ENCODE measurements around the gene PKD1. TPM values are rescaled to one million over a fixed set of nuclear protein-coding genes. Genes with fewer than 3 reads are reported as not detected.

Gene PKD1
- total and polyA plus RNA-seq, 2 of the 13 experiments (the other 11 are each of a cell fraction or from before 2014, with no cell fraction given): 22.1 to 23.0 TPM

DNA sequence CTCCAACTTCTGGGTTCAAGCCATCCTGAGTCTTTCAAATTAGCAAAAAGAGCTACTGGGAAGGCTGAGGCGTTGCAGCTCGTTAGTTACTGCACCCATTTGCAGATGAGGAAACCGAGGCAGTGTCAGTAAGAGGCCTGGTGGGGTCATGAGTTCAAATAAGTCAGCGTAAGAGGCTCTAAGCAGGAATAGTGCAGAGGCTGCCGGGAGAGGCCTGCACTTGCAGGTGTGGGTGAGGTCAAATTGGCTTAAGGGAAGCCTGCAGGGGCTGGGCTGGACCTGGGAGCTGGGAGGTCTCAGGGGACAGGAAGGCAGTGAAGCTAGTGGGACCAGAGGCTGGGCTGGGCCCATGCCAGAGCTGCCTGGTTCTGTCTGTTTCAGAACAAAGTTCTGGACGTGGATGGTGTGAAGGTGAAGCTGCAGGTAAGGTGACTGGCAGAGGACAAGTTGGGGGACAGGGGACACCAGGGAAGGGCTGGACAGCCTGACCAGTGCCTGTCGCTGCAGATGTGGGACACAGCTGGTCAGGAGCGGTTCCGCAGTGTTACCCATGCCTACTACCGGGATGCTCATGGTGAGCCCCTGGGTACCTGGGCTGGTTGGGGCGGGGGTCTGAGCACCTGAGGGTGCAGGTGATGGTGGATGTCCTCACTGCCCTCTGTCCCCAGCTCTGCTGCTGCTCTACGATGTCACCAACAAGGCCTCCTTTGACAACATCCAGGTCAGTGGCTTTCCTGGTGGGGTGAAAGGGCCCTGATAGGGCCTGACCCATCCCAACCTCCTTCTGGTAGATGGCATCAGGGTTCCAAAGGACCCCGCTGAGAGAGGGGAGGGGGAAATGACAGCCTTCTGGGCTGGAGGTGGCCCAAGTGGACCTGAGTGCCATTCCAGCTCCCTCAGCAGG lies 15.7 kb upstream of the PKD1 start (continued):
- TF ChIP-seq, protein P1, sequence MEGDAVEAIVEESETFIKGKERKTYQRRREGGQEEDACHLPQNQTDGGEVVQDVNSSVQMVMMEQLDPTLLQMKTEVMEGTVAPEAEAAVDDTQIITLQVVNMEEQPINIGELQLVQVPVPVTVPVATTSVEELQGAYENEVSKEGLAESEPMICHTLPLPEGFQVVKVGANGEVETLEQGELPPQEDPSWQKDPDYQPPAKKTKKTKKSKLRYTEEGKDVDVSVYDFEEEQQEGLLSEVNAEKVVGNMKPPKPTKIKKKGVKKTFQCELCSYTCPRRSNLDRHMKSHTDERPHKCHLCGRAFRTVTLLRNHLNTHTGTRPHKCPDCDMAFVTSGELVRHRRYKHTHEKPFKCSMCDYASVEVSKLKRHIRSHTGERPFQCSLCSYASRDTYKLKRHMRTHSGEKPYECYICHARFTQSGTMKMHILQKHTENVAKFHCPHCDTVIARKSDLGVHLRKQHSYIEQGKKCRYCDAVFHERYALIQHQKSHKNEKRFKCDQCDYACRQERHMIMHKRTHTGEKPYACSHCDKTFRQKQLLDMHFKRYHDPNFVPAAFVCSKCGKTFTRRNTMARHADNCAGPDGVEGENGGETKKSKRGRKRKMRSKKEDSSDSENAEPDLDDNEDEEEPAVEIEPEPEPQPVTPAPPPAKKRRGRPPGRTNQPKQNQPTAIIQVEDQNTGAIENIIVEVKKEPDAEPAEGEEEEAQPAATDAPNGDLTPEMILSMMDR (CRISPR knock-in tag; IDR thresholded peaks at IDR 0.05): 0 out of 2 replicates have a peak, but pooled peaks have one; percentile 4
- TF ChIP-seq, protein P2, sequence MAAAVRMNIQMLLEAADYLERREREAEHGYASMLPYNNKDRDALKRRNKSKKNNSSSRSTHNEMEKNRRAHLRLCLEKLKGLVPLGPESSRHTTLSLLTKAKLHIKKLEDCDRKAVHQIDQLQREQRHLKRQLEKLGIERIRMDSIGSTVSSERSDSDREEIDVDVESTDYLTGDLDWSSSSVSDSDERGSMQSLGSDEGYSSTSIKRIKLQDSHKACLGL (CRISPR knock-in tag; IDR thresholded peaks at IDR 0.05): no peak
- no peak for TF ChIP-seq SMARCE1 (IDR thresholded peaks at IDR 0.05; ENCODE audit: borderline replicate concordance)
- no peak for TF ChIP-seq HNRNPH1 (optimal IDR thresholded peaks at IDR 0.05; ENCODE audit: low read depth, low read length)
- no peak for TF ChIP-seq EED (CRISPR knock-in tag; IDR thresholded peaks at IDR 0.05)
- TF ChIP-seq, protein P3, sequence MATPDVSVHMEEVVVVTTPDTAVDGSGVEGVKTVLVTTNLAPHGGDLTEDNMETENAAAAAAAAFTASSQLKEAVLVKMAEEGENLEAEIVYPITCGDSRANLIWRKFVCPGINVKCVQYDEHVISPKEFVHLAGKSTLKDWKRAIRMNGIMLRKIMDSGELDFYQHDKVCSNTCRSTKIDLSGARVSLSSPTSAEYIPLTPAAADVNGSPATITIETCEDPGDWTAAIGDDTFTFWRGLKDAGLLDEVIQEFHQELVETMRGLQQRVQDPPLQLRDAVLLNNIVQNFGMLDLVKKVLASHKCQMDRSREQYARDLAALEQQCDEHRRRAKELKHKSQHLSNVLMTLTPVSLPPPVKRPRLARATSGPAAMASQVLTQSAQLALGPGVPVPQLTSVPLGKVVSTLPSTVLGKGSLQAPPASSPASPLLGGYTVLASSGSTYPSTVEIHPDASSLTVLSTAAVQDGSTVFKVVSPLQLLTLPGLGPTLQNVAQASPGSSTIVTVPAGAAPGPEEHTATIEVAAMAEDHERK (CRISPR knock-in tag; IDR thresholded peaks at IDR 0.05; ENCODE audit: low read depth): no peak
- TF ChIP-seq ARHGAP35 (CRISPR knock-in tag; IDR thresholded peaks at IDR 0.05; ENCODE audit: borderline replicate concordance): no peak
- no peak for TF ChIP-seq GABPA (IDR thresholded peaks at IDR 0.05; ENCODE audit: low read depth, low read length)
- TF ChIP-seq GABPA (CRISPR knock-in tag; IDR thresholded peaks at IDR 0.05; ENCODE audit: low read depth): no peak
- TF ChIP-seq, protein P4, sequence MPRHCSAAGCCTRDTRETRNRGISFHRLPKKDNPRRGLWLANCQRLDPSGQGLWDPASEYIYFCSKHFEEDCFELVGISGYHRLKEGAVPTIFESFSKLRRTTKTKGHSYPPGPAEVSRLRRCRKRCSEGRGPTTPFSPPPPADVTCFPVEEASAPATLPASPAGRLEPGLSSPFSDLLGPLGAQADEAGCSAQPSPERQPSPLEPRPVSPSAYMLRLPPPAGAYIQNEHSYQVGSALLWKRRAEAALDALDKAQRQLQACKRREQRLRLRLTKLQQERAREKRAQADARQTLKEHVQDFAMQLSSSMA (CRISPR knock-in tag; IDR thresholded peaks at IDR 0.05): no peak
- TF ChIP-seq, protein P5, sequence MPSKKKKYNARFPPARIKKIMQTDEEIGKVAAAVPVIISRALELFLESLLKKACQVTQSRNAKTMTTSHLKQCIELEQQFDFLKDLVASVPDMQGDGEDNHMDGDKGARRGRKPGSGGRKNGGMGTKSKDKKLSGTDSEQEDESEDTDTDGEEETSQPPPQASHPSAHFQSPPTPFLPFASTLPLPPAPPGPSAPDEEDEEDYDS (CRISPR knock-in tag; IDR thresholded peaks at IDR 0.05): no peak
- TF ChIP-seq HNRNPL (IDR thresholded peaks at IDR 0.05; ENCODE audit: low read depth, low read length): peak; percentile 66; the same call in 1 of the 2 replicates
- TF ChIP-seq IKZF4 (CRISPR knock-in tag; IDR thresholded peaks at IDR 0.05; ENCODE audit: borderline replicate concordance, low read depth, not compliant biosample characterization): no peak
- TF ChIP-seq RFX5 (IDR thresholded peaks at IDR 0.05; ENCODE audit: low read depth, low read length): no peak
- TF ChIP-seq ZNF343 (CRISPR knock-in tag; IDR thresholded peaks at IDR 0.05): no peak
- no peak for TF ChIP-seq CREM (IDR thresholded peaks at IDR 0.05)
- TF ChIP-seq CREM (CRISPR knock-in tag; IDR thresholded peaks at IDR 0.05): no peak
- TF ChIP-seq ZSCAN12 (CRISPR knock-in tag; IDR thresholded peaks at IDR 0.05): no peak
- TF ChIP-seq, protein P6, sequence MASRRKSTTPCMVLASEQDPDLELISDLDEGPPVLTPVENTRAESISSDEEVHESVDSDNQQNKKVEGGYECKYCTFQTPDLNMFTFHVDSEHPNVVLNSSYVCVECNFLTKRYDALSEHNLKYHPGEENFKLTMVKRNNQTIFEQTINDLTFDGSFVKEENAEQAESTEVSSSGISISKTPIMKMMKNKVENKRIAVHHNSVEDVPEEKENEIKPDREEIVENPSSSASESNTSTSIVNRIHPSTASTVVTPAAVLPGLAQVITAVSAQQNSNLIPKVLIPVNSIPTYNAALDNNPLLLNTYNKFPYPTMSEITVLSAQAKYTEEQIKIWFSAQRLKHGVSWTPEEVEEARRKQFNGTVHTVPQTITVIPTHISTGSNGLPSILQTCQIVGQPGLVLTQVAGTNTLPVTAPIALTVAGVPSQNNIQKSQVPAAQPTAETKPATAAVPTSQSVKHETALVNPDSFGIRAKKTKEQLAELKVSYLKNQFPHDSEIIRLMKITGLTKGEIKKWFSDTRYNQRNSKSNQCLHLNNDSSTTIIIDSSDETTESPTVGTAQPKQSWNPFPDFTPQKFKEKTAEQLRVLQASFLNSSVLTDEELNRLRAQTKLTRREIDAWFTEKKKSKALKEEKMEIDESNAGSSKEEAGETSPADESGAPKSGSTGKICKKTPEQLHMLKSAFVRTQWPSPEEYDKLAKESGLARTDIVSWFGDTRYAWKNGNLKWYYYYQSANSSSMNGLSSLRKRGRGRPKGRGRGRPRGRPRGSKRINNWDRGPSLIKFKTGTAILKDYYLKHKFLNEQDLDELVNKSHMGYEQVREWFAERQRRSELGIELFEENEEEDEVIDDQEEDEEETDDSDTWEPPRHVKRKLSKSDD (CRISPR knock-in tag; IDR thresholded peaks at IDR 0.05; ENCODE audit: low read depth): 0 out of 2 replicates have a peak, but pooled peaks have one; percentile 3
- TF ChIP-seq IRF9 (CRISPR knock-in tag; IDR thresholded peaks at IDR 0.05; ENCODE audit: borderline replicate concordance): no peak
